RWPE2 (cell line): Measurements from ENCODE around the gene NKX1-2.

Experiments
- ATAC-seq: fragments of 200-7000 bp; cut with Tn5 transposase; 3 replicates; pipeline ENCODE4 v1.9.1; 2021; ENCODE audit warnings: low read depth
- DNase-seq: peaks from one replicate; pipeline ENCODE4 v3.0.0-alpha.2; 2020; ENCODE audit warnings: low spot score
- H3K27ac ChIP-seq: fragments of 450-650 bp; 2 replicates; pipeline ENCODE4 v1.5.1; 2017; ENCODE audit warnings: mild to moderate bottlenecking; ENCODE audit not compliant: poor library complexity, severe bottlenecking
- H3K27me3 ChIP-seq: fragments of 250-450 bp; sonication (Bioruptor Pico); 2 replicates; pipeline ENCODE4 v1.5.1; 2021; ENCODE audit warnings: mild to moderate bottlenecking, moderate library complexity; ENCODE audit not compliant: insufficient read depth, poor library complexity, severe bottlenecking
- H3K36me3 ChIP-seq: fragments of 250-450 bp; sonication (Bioruptor Pico); 2 replicates; pipeline ENCODE4 v1.5.1; 2020; ENCODE audit warnings: low read depth, mild to moderate bottlenecking, moderate library complexity
- H3K4me1 ChIP-seq: fragments of 250-450 bp; sonication (Bioruptor Pico); 2 replicates; pipeline ENCODE4 v1.5.1; 2021; ENCODE audit warnings: mild to moderate bottlenecking, moderate library complexity; ENCODE audit not compliant: insufficient read depth, poor library complexity, severe bottlenecking
- H3K4me3 ChIP-seq: fragments of 250-450 bp; sonication (Bioruptor Pico); 2 replicates; pipeline ENCODE4 v1.5.1; 2021; ENCODE audit warnings: mild to moderate bottlenecking, moderate library complexity; ENCODE audit not compliant: severe bottlenecking
- H3K9me3 ChIP-seq: fragments of 250-450 bp; sonication (Bioruptor Pico); 2 replicates; pipeline ENCODE4 v1.5.1; 2021; ENCODE audit warnings: mild to moderate bottlenecking, moderate library complexity; ENCODE audit not compliant: severe bottlenecking
- CTCF ChIP-seq: fragments of 450-650 bp; IDR thresholded peaks from one replicate; pipeline ENCODE4 v1.5.1; 2017; ENCODE audit warnings: mild to moderate bottlenecking, moderate library complexity; ENCODE audit not compliant: poor library complexity, severe bottlenecking

NKX1-2 gene

GRCh38 chr10:124465003-124465776, 15.4 kb upstream of the NKX1-2 start:
- H3K4me3 ChIP-seq, result no peak overlapping the region
- ATAC-seq, result no peak
- TF ChIP-seq CTCF, result no peak

GRCh38 chr10:124464028-124464965, 14.5 kb upstream of the NKX1-2 start:
- H3K27ac ChIP-seq, result no peak overlapping the region
- H3K9me3 ChIP-seq, result no peaks in the 10 kb centered on the region

More at GRCh38 chr10:124465003-124465776, 15.4 kb upstream of the NKX1-2 start:
- no peaks in the 10 kb centered on the region for H3K36me3 ChIP-seq
- H3K27me3 ChIP-seq, result no peaks in the 10 kb centered on the region
- no peaks in the 10 kb centered on the region for H3K9me3 ChIP-seq
- H3K4me1 ChIP-seq, result no peaks in the 10 kb centered on the region
- no peak overlapping the region for H3K27ac ChIP-seq
- no peak for DNase-seq

GRCh38 chr10:124462348-124462695, 12.5 kb upstream of the NKX1-2 start:
- Histone ChIP-seq H3K27me3 (no peaks in the 10 kb centered on the region), H3K27ac (peak overlapping the region; percentile 23), H3K4me3 (peak overlapping the region; percentile 94), H3K9me3 (no peaks in the 10 kb centered on the region), H3K4me1 (no peaks in the 10 kb centered on the region), H3K36me3 (no peaks in the 10 kb centered on the region)
- ATAC-seq (no peak), DNase-seq (no peak)
- TF ChIP-seq CTCF, result no peak

More at GRCh38 chr10:124464028-124464965, 14.5 kb upstream of the NKX1-2 start:
- no peak for DNase-seq
- Histone ChIP-seq H3K4me1 (no peaks in the 10 kb centered on the region), H3K4me3 (no peak overlapping the region), H3K36me3 (no peaks in the 10 kb centered on the region), H3K27me3 (no peaks in the 10 kb centered on the region)
- no peak for TF ChIP-seq CTCF
- no peak for ATAC-seq

- Histone ChIP-seq H3K27me3 (no peaks in the 10 kb centered on the region), H3K4me3 (peak within 1 kb of the TSS; percentile 94), H3K36me3 (no peaks in the 10 kb centered on the region), H3K4me1 (no peaks in the 10 kb centered on the region), H3K27ac (peak within 1 kb of the TSS; percentile 23), H3K9me3 (no peaks in the 10 kb centered on the region)
- TF ChIP-seq CTCF, result peak; percentile 31
- peak; percentile 95 for ATAC-seq
- DNase-seq, result no peak
These were observed 12.0 kb upstream of the NKX1-2 start, which contains the start of gene LHPP for GRCh38 chr10:124461642-124462347. LHPP (plus strand) TSS chr10:124461823; CDS start chr10:124461863, 40 bp downstream.
